Stimulated activated memory B cell treated with anti-CD40 and anti-IgM and Interleukin-4, amounts not matched to agents 10 μg/mL and 1 μg/mL and 100 μg/mL, for 72 hours (primary cell): ENCODE data around the gene WDR53.
"Not testable (repeated sequence)": the region's sequence is repeated elsewhere in the genome, so short reads cannot be mapped to it uniquely, and the experiment has no call there.

ENCODE experiments used
- ATAC-seq: fragments of 150-1000 bp; cut with Tn5 transposase; 2 replicates; pipeline ENCODE4 v1.10.0; 2021
- H3K27ac Mint-ChIP-seq: one replicate; pipeline ENCODE4 v1.8.0; 2022; ENCODE audit warnings: mild to moderate bottlenecking, mixed read lengths
- H3K27me3 Mint-ChIP-seq: one replicate; pipeline ENCODE4 v1.8.0; 2022; ENCODE audit warnings: mixed read lengths
- H3K36me3 Mint-ChIP-seq: one replicate; pipeline ENCODE4 v1.8.0; 2022; ENCODE audit warnings: mixed read lengths
- H3K4me1 Mint-ChIP-seq: one replicate; pipeline ENCODE4 v1.8.0; 2022; ENCODE audit warnings: mixed read lengths
- H3K4me3 Mint-ChIP-seq: one replicate; pipeline ENCODE4 v1.8.0; 2022; ENCODE audit warnings: mild to moderate bottlenecking, moderate library complexity, mixed read lengths
- H3K9me3 Mint-ChIP-seq: one replicate; pipeline ENCODE4 v1.8.0; 2022; ENCODE audit warnings: mixed read lengths

Gene WDR53

DNA sequence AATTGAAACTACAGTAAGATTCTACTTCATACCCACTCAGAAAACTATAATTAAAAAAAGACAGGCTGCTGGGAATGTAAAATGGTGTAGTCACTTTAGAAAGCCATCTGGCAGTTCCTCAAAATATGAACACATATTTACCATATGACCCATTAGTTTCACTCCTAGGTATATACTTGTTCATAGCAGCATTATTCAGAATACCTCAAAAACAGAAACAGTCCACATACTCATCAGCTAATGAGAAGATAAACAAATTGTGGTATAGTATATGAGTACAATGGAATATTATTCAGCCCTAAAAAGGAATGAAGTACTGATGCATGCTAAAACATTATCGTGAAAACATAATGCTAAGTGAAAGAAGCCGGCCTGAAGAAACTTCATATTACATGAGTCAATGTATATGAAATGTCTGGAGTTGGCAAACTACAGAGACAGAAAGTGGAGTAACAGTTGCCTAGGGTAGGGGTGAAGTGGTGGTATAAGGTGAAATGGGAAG lies 23.8 kb downstream of the WDR53 start:
- no peak overlapping the region for H3K4me3 Mint-ChIP-seq
- H3K36me3 Mint-ChIP-seq: peaks cover 4% of the 10 kb centered on the region
- no peaks in the 10 kb centered on the region for H3K27me3 Mint-ChIP-seq
- H3K4me1 Mint-ChIP-seq: no peaks in the 10 kb centered on the region
- peaks cover 7% of the 10 kb centered on the region for H3K9me3 Mint-ChIP-seq
- no peak overlapping the region for H3K27ac Mint-ChIP-seq
- no peak for ATAC-seq

DNA sequence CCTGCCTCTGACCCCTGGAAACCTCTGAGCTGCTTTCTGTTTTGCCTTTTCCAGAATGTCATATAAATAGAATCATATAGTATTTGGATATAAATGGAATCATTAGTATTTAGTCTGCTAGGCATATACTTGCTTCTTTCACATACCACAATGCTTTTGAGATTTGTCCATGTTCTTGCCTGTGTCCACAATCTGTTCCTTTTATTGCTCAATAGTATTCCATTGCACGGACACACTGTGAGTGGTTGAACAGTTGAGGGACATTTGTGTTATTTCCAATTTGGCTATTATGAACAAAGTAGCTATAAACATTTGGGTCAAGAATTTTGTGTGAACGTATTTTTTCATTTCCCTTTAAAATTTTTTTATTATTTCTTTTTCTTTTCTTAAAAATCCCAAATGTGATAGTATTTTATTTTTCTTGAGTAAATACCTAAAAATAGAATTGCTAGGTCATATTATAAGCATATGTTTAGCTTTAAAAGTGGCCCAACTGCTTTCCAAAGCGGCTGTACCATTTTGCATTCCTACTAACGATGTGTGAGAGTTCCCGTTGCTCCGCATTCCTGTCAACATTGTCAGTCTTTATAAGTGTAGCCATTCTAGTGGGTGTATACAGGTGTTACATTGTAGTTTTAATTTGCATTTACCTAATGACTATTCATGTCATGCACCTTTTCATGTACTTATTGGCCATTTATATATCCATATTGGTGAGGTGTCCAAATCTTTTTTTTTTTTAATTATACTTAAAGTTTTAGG lies 26.5 kb downstream of the WDR53 start:
- no peak overlapping the region for H3K27ac Mint-ChIP-seq
- H3K36me3 Mint-ChIP-seq: no peaks in the 10 kb centered on the region
- H3K4me1 Mint-ChIP-seq: no peaks in the 10 kb centered on the region
- ATAC-seq: no peak
- no peak overlapping the region for H3K4me3 Mint-ChIP-seq
- no peaks in the 10 kb centered on the region for H3K27me3 Mint-ChIP-seq
- no peaks in the 10 kb centered on the region for H3K9me3 Mint-ChIP-seq

DNA sequence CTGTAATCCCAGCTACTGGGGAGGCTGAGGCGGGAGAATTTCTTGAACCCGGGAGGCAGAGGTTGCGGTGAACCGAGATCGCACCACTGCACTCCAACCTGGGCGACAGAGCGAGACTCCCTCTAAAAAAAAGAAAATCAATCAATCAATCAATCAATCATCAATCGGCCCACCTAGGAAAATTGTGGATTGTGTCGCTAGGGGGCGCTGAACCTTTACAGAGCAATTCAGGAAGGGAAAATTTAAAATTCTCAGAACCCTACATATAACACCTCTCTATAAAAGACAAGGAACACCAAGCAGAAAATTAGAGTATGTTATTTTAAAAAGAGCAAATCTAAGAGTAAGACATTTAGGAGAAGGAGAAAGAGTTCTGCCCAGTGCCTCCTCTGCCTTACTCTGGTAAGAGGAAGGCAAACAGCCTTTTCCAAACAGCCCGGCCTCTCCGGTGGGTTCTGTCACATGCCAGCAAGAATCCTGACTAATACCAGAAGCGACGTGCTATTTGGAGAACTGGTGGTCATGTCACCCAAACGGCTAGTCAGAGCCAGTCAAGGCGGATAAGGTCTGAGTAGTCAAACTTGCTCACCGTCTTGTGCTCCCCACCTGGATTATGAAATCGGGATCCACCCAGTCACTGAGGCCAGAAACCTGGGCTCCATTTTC lies 30.9 kb downstream of the WDR53 start:
- Mint-ChIP-seq H3K27me3 (no peaks in the 10 kb centered on the region), H3K36me3 (no peaks in the 10 kb centered on the region), H3K4me1 (no peaks in the 10 kb centered on the region), H3K9me3 (no peaks in the 10 kb centered on the region), H3K27ac (no peak overlapping the region), H3K4me3 (no peak overlapping the region)
- ATAC-seq: no peak

DNA sequence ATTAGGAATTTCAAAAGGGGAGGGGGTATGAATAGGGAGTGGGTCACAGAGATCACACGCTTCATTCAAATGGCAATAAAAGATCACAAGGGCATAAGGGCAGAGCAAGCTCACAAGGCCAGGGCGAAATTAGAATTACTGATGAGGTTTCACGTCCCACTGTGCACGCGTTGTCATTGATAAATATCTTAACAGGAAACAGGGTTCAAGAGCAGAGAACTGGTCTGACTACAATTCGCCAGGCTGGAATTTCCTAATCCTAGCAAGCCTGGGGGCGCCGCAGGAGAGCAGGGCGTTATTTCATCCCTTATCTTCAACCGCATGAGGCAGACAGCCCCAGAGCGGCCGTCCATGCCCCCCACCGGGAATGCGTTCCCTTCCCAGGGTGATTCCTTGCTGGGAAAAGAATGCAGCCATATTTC lies 35.1 kb downstream of the WDR53 start:
- peaks cover 2% of the 10 kb centered on the region for H3K4me1 Mint-ChIP-seq
- no peak overlapping the region for H3K27ac Mint-ChIP-seq
- H3K4me3 Mint-ChIP-seq: no peak overlapping the region
- H3K27me3 Mint-ChIP-seq: no peaks in the 10 kb centered on the region
- H3K36me3 Mint-ChIP-seq: peaks cover 8% of the 10 kb centered on the region
- no peak for ATAC-seq
- H3K9me3 Mint-ChIP-seq: peaks cover 6% of the 10 kb centered on the region

DNA sequence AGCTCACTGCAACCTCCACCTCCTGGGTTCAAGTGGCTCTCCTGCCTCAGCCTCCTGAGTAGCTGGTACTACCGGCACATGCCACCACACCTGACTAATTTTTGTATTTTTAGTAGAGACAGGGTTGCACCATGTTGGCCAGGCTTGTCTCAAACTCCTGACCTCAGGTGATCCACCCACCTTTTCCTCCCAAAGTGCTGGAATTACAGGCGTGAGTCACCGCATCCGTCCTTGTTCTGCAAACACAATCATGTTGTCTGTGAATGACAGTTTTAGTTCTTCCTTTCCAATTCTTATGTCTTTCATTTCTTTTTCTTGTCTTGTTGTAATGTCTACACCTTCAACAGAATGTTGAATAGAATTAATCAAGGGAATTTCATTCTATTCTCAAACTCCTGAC lies 36.9 kb downstream of the WDR53 start:
- ATAC-seq: no peak
- Mint-ChIP-seq H3K36me3 (peaks cover 8% of the 10 kb centered on the region), H3K27ac (no peak overlapping the region), H3K4me3 (no peak overlapping the region), H3K4me1 (peaks cover 14% of the 10 kb centered on the region), H3K9me3 (peaks cover 6% of the 10 kb centered on the region), H3K27me3 (no peaks in the 10 kb centered on the region)

DNA sequence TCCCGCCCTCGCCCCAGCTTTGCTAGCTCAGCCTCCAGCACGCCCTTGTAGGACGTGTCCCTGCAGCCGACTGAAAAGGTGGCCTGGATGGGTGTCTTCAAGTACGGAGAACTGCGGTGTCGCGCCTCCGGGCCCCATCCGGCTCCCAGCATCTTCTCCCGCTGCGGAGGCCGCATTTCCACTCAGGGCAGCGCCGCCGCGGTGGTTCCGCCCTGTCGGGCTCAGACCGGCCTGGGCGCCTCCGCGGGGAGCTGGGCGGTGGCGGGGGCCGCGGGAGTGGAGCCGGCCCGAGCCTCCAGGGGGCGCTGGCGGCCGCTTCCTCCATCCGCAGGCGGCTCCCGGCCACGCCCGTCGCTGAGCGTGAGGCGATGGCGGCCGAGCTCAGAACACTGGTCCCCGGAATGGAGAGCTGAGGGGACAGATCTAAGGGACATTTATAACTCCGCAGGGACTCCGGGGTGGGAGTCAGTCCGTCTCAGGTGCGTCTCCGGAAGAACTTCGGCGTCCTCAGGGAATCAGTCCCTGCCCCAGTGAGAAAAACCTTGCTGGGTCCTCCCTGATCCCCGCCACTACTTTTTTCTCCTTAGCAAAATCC lies 39.6 kb downstream of the WDR53 start:
- H3K4me1 Mint-ChIP-seq: peaks cover 14% of the 10 kb centered on the region

DNA sequence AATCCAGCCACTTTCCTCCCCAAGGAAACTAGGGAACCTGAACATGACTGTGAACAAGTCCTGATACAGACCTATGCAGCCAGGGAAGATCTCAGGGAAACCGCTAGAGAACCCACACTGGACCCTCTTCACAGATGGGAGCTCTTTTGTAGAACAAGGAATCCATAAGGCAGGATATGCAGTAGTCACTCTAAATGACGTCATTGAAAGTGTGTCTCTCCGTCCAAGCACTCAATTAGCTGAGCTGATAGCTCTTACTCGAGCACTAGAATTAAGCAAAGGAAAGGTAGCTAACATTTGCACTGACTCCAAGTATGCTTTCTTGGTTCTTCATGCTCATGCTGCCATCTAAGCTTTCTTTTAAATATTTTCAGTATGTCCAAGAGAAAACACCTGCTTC lies 43.2 kb downstream of the WDR53 start:
- peaks cover 20% of the 10 kb centered on the region for H3K9me3 Mint-ChIP-seq
- peaks cover 14% of the 10 kb centered on the region for H3K4me1 Mint-ChIP-seq
- H3K4me3 Mint-ChIP-seq: no peak overlapping the region
- peaks cover 7% of the 10 kb centered on the region for H3K36me3 Mint-ChIP-seq
- no peak overlapping the region for H3K27ac Mint-ChIP-seq
- no peak for ATAC-seq
- H3K27me3 Mint-ChIP-seq: no peaks in the 10 kb centered on the region

More for the DNA sequence above, 39.6 kb downstream of the WDR53 start:
- peak; percentile 96 for ATAC-seq
- H3K9me3 Mint-ChIP-seq: peaks cover 6% of the 10 kb centered on the region
- peaks cover 8% of the 10 kb centered on the region for H3K36me3 Mint-ChIP-seq
- H3K27ac Mint-ChIP-seq: peak overlapping the region; percentile 86
- H3K27me3 Mint-ChIP-seq: no peaks in the 10 kb centered on the region
- peak overlapping the region; percentile 73 for H3K4me3 Mint-ChIP-seq

DNA sequence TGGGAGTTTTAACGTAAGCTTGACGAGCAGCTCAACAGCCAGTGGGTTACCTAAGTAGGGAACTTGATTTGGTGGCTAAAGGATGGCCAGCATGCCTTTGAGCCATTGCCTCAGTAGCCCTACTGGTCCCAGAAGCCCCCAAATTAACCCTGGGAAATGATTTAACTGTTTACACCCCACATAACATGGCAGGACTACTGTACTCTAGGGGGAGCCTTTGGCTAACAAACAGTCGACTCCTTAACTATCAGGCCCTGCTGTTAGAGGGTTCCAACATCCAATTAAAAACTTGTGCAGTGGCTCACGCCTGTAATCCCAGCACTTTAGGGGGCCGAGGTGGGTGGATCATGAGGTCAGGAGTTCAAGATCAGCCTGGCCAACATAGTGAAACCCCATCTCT lies 43.8 kb downstream of the WDR53 start:
- no peak overlapping the region for H3K27ac Mint-ChIP-seq
- peaks cover 7% of the 10 kb centered on the region for H3K36me3 Mint-ChIP-seq
- H3K9me3 Mint-ChIP-seq: peaks cover 24% of the 10 kb centered on the region
- no peaks in the 10 kb centered on the region for H3K27me3 Mint-ChIP-seq
- ATAC-seq: no peak
- no peak overlapping the region for H3K4me3 Mint-ChIP-seq
- H3K4me1 Mint-ChIP-seq: peaks cover 14% of the 10 kb centered on the region

DNA sequence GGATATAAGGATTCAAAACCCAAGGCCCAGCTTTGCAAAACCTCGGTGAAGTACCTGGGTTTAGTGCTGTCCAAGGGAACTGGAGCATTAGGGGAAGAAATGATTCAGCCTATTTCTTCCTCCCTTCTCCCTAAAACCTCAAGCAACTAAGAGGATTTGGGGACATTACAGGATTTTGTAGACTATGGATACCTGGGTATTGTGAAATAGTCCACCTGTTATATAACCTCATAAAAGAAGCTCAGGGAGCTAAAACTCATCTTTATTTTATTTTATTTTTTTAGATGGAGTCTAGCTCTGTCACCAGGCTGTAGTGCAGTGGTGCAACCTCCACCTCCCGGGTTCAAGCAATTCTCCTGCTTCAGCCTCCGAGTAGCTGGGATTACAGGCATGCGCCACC lies 44.5 kb downstream of the WDR53 start:
- Mint-ChIP-seq H3K9me3 (peaks cover 26% of the 10 kb centered on the region), H3K27ac (no peak overlapping the region), H3K4me3 (no peak overlapping the region), H3K4me1 (peaks cover 14% of the 10 kb centered on the region), H3K27me3 (no peaks in the 10 kb centered on the region), H3K36me3 (peaks cover 7% of the 10 kb centered on the region)
- no peak for ATAC-seq

DNA sequence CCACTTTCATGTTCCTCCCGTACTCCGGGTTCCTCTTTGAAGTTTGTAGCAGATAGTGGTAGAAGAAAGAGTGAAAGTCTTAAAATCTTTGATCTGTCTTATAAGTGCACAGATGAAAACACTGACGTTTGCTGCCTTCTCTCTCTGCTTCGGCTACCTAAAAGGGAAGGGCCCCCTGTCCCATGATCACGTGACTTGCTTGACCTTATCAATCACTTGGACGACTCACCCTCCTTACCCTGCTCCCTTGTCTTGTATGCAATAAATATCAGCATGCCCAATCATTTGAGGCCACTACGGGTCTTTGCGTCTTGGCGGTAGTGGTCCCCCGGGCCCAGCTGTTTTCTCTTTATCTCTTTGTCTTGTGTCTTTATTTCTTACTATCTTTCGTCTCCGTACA lies 47.1 kb downstream of the WDR53 start:
- ATAC-seq, H3K27ac Mint-ChIP-seq, H3K27me3 Mint-ChIP-seq, H3K4me3 Mint-ChIP-seq, H3K4me1 Mint-ChIP-seq, H3K36me3 Mint-ChIP-seq: not testable (repeated sequence)
- peaks cover 29% of the 10 kb centered on the region for H3K9me3 Mint-ChIP-seq

DNA sequence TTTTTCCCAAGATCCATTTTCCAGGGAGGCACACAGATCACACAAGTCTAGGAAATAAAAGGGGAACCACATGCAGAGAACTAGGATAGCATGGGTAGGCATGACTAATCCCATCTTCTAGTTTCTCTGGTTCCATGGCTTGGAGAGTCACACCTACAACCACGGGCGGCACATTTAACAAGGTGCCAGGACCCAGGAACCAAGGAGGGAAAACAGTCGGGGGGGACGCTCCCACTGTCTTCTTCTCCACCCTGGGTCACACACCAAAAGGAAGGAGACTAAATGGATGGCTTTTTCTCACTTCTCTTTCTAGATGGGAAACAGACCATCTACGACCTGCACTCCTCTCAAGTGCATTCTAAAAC lies 48.7 kb downstream of the WDR53 start:
- no peak overlapping the region for H3K4me3 Mint-ChIP-seq
- peaks cover 35% of the 10 kb centered on the region for H3K9me3 Mint-ChIP-seq
- H3K27me3 Mint-ChIP-seq: peaks cover 14% of the 10 kb centered on the region
- peaks cover 7% of the 10 kb centered on the region for H3K36me3 Mint-ChIP-seq
- no peak for ATAC-seq
- no peak overlapping the region for H3K27ac Mint-ChIP-seq
- no peaks in the 10 kb centered on the region for H3K4me1 Mint-ChIP-seq

DNA sequence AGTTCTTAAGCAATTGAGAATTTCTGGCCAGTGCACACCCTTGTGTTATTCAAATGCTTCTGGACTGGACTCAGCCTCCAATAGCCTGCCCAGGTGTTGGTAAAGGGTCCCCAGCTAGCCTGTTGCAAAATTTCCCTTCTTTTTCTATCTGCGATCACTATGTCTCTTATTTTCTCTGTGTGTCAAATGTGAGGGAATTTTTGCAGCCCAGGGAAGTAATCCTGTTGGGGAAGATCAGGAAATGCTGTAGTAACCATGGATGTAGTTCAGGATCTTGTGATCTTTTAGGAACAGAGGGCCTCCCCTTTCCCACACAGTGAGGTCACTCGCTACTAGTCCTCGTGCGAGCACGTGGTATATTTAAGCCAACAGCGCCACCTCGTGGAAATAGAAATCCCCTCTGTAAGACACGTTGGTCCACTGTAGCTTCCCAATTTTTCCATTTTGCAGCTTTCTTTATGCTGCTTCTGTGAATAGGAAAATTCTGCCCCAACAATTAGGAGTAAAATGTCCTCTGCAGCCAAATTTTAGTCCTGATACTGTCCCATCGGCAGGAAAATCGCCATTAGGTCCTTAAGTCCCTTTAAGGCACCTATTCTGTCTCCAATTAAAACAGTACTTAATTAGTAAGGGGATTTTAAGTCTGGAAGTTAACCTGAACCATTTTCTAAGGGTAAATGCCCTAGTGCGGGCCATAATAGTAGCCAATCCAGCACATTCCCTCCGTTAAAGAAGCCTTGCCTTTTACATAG lies 49.2 kb downstream of the WDR53 start:
- Mint-ChIP-seq H3K9me3 (peaks cover 37% of the 10 kb centered on the region), H3K27me3 (peaks cover 14% of the 10 kb centered on the region), H3K27ac (no peak overlapping the region), H3K4me3 (no peak overlapping the region), H3K36me3 (peaks cover 11% of the 10 kb centered on the region), H3K4me1 (no peaks in the 10 kb centered on the region)
- ATAC-seq: no peak

DNA sequence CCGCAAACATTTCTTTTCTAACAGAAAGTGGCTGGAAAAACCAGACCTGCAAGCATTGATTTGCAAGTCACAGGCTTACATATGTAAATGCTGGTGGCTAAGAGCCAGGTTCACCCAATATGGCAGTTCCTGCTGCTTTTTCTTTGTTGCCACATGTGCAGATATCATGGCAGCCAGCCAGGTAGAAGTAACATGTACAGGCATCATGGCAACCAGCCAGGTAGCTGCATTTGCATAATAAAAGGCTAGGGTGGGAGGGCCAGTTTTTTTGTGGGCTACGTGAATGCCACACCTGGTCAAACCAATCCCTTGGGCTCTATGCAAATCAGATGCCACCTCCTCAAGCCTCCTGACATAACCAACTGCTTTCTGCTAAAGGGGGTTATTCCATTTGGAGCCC lies 50.4 kb downstream of the WDR53 start:
- ATAC-seq: no peak
- H3K4me1 Mint-ChIP-seq: no peaks in the 10 kb centered on the region
- no peak overlapping the region for H3K4me3 Mint-ChIP-seq
- peaks cover 14% of the 10 kb centered on the region for H3K27me3 Mint-ChIP-seq
- H3K27ac Mint-ChIP-seq: no peak overlapping the region
- H3K9me3 Mint-ChIP-seq: peaks cover 40% of the 10 kb centered on the region
- H3K36me3 Mint-ChIP-seq: peaks cover 17% of the 10 kb centered on the region

DNA sequence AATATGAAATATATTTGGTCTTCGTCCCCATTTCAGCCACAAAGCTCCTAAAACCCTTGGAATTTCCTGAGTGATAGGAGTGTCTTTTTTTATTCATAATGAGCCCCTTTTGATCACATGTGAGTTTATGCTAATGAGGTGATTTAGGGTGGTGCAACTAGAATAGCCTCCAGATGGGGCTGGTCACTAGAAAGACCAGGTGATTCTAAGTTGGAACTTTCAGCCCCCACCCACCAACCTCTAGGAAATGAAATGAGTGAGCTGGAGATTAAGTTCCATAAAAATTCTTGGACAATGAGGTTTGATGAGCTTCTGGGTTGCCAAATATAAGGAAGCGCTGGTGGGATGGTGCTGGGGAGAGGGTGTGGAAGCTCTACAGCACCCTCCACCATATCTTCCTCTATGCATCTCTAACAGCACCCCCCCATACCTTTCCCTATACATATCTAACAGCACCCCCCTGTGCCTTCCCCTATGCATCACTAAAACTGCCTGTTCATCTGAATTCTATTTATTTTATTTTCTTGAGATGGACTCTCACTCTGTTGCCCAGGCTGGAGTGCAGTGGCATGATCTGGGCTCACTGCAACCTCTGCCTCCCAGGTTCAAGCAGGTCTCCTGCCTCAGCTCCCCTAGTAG lies 51.1 kb downstream of the WDR53 start:
- Mint-ChIP-seq H3K27ac (no peak overlapping the region), H3K4me1 (no peaks in the 10 kb centered on the region), H3K36me3 (peaks cover 17% of the 10 kb centered on the region), H3K4me3 (no peak overlapping the region), H3K9me3 (peaks cover 36% of the 10 kb centered on the region), H3K27me3 (peaks cover 15% of the 10 kb centered on the region)
- ATAC-seq: no peak
